ENCODE data around the gene SLC4A11.

- TF ChIP-seq REST (IDR thresholded peaks at IDR 0.05; ENCODE audit: low read depth) (no peak), TCF12 (IDR thresholded peaks at IDR 0.05; ENCODE audit: low read depth) (no peak), TAF1 (IDR thresholded peaks at IDR 0.05; ENCODE audit: low read depth) (no peak), FOXM1 (IDR thresholded peaks at IDR 0.05; ENCODE audit: borderline replicate concordance, low read depth) (no peak), RAD21 (IDR thresholded peaks at IDR 0.05; ENCODE audit: low read depth) (no peak), EP300 (IDR thresholded peaks at IDR 0.05; ENCODE audit: borderline replicate concordance) (no peak), MAX (IDR thresholded peaks at IDR 0.05) (no peak), EGR1 (IDR thresholded peaks at IDR 0.05) (no peak), YY1 (IDR thresholded peaks at IDR 0.05; ENCODE audit: low read depth) (no peak), TEAD4 (IDR thresholded peaks at IDR 0.05) (no peak), NFIC (IDR thresholded peaks at IDR 0.05) (no peak)
- TF ChIP-seq, protein P1, sequence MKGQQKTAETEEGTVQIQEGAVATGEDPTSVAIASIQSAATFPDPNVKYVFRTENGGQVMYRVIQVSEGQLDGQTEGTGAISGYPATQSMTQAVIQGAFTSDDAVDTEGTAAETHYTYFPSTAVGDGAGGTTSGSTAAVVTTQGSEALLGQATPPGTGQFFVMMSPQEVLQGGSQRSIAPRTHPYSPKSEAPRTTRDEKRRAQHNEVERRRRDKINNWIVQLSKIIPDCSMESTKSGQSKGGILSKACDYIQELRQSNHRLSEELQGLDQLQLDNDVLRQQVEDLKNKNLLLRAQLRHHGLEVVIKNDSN (IDR thresholded peaks at IDR 0.05), result no peak
Observed at GRCh38 chr20:3231889-3232588, 7.0 kb downstream of the SLC4A11 start.
